Keratinocyte (primary cell): ENCODE measurements around the gene SLC6A9. TPM values are rescaled to one million over a fixed set of nuclear protein-coding genes. Genes with fewer than 3 reads are reported as not detected.
A peak's percentile ranks its signal among the peaks of the same experiment; 100 is the strongest.

ENCODE experiments used
- DNase-seq: peaks from one replicate; pipeline ENCODE4 v3.0.0-alpha.2; 2011; ENCODE audit warnings: low read depth, missing footprints, low spot score
- FAIRE-seq: peaks from 2 replicates; lab custom pipeline; 2011; peaks lifted over from hg19 to GRCh38; lab: Jason Lieb, UNC
- H2AFZ ChIP-seq: 2 replicates; pipeline ENCODE4 v1.6.0; 2012; ENCODE audit warnings: low read length, control low read depth, inconsistent platforms; ENCODE audit not compliant: control insufficient read depth
- H3K27ac ChIP-seq: 2 replicates; pipeline ENCODE4 v1.5.1; 2011; ENCODE audit warnings: low read length; ENCODE audit not compliant: control insufficient read depth, insufficient read depth
- H3K27me3 ChIP-seq: 3 replicates; pipeline ENCODE4 v1.6.0; 2011; ENCODE audit warnings: low read length; ENCODE audit not compliant: control insufficient read depth, insufficient read depth; ENCODE audit errors: extremely low read depth
- H3K36me3 ChIP-seq, 2 experiments: 2 replicates in 1 of 2; 3 replicates in 1 of 2; pipeline ENCODE4 v1.5.1; 2011; ENCODE audit warnings: low read length in 2 of 2, mild to moderate bottlenecking in 1 of 2; ENCODE audit not compliant: control insufficient read depth in 2 of 2, insufficient read depth in 2 of 2; ENCODE audit errors: extremely low read depth in 1 of 2
- H3K4me1 ChIP-seq: 3 replicates; pipeline ENCODE4 v1.5.1; 2011; ENCODE audit warnings: low read length; ENCODE audit not compliant: control insufficient read depth, insufficient read depth; ENCODE audit errors: extremely low read depth
- H3K4me2 ChIP-seq: 3 replicates; pipeline ENCODE4 v1.6.0; 2011; ENCODE audit warnings: low read depth, low read length; ENCODE audit not compliant: control insufficient read depth, insufficient read depth; ENCODE audit errors: extremely low read depth
- H3K4me3 ChIP-seq, 3 experiments: fragments of 200-600 bp in 1 of 3; sonication (generic) in 1 of 3; 2 replicates in 2 of 3; 3 replicates in 1 of 3; pipeline ENCODE4 v1.5.1; 2011 to 2016; ENCODE audit warnings: low read length in 3 of 3, mild to moderate bottlenecking in 3 of 3, control low read depth in 2 of 3, inconsistent platforms in 1 of 3, low read depth in 1 of 3, mixed read lengths in 1 of 3, mixed run types in 1 of 3, moderate library complexity in 1 of 3; ENCODE audit not compliant: control insufficient read depth in 2 of 3, insufficient read depth in 2 of 3; ENCODE audit errors: extremely low read depth in 1 of 3
- H3K79me2 ChIP-seq: 2 replicates; pipeline ENCODE4 v1.6.0; 2012; ENCODE audit warnings: low read length; ENCODE audit not compliant: control insufficient read depth, insufficient read depth
- H3K9ac ChIP-seq: 3 replicates; pipeline ENCODE4 v1.6.0; 2011; ENCODE audit warnings: low read length; ENCODE audit not compliant: control insufficient read depth, insufficient read depth; ENCODE audit errors: extremely low read depth
- H3K9me1 ChIP-seq: 3 replicates; pipeline ENCODE4 v1.6.0; 2011; ENCODE audit warnings: low read length; ENCODE audit not compliant: control insufficient read depth, insufficient read depth; ENCODE audit errors: extremely low read depth
- H3K9me3 ChIP-seq: 2 replicates; pipeline ENCODE4 v1.5.1; 2012; ENCODE audit warnings: low read depth, low read length; ENCODE audit not compliant: control insufficient read depth
- H4K20me1 ChIP-seq: 3 replicates; pipeline ENCODE4 v1.6.0; 2011; ENCODE audit warnings: low read length; ENCODE audit not compliant: control insufficient read depth, insufficient read depth; ENCODE audit errors: extremely low read depth
- CTCF ChIP-seq, 3 experiments: IDR thresholded peaks in 1 of 3; conservative IDR thresholded peaks in 1 of 3; optimal IDR thresholded peaks in 1 of 3; 2 replicates in 2 of 3; 3 replicates in 1 of 3; pipeline versions ENCODE3 to v1.5.1; 2011; ENCODE audit warnings: low read length in 3 of 3, mild to moderate bottlenecking in 3 of 3, moderate library complexity in 2 of 3, control low read depth in 1 of 3, inconsistent platforms in 1 of 3; ENCODE audit not compliant: insufficient read depth in 2 of 3; ENCODE audit errors: extremely low read depth in 1 of 3
- EZH2 ChIP-seq: IDR thresholded peaks from one replicate; pipeline ENCODE4 v1.6.1; 2012; ENCODE audit warnings: inconsistent platforms, mild to moderate bottlenecking, low read length, moderate library complexity
- dilution Hi-C: fragments of 300-500 bp; cut with MboI; formaldehyde crosslinking; loops from one replicate; pipeline ENCODE4 v1.7.0; 2020; ENCODE audit warnings: low sequenced_read_pairs; ENCODE audit not compliant: extremely low pct_ligation_motif_present
- polyA plus RNA-seq, 5 experiments: library from polyadenylated mRNA; depleted of rRNA in 3 of 5; stranded (reverse) in 3 of 5; stranded (forward) in 1 of 5; unstranded in 1 of 5; fragments of >200 nt; gene quantifications; 1 replicate in 1 of 5; 2 replicates in 3 of 5; 3 replicates in 1 of 5; pipeline versions ENCODE4 v1.2.1 to v1.2.3, GENCODE V29; 2011 to 2012; ENCODE audit warnings: missing spikeins in 2 of 5, low read depth in 1 of 5, low replicate concordance in 1 of 5

Gene SLC6A9
- polyA plus RNA-seq, 1 donor (not counting 4 experiments of a cell fraction or from before 2014, with no cell fraction given) = 5.3 TPM

GRCh38 chr1:43973981-43974442, 57.2 kb downstream of the SLC6A9 start:
- Histone ChIP-seq H3K9me1 (peaks cover 5% of the 10 kb centered on the region), H3K9me3 (no peaks in the 10 kb centered on the region), H3K27ac (peak overlapping the region; percentile 74), H3K4me3 (peak overlapping the region; percentile 90 to 99 (median 93)), H2AFZ (peak overlapping the region; percentile 85), H3K4me2 (peak overlapping the region; percentile 95), H3K9ac (peak overlapping the region; percentile 87), H4K20me1 (no peaks in the 10 kb centered on the region), H3K36me3 (peaks cover 30 to 32% of the 10 kb centered on the region in 2 experiments), H3K4me1 (peaks cover 40% of the 10 kb centered on the region), H3K79me2 (peaks cover 46% of the 10 kb centered on the region), H3K27me3 (no peaks in the 10 kb centered on the region)
- dilution Hi-C loops = no loop called here
- no peak for FAIRE-seq
- no peak for TF ChIP-seq CTCF (optimal IDR thresholded peaks at IDR 0.05 in 1 of 3, IDR thresholded peaks at IDR 0.05 in 1 of 3, conservative IDR thresholded peaks at IDR 0.05 in 1 of 3; ENCODE audit: extremely low read depth in 1 of 3, insufficient read depth in 2 of 3, low read length in 3 of 3)
- DNase-seq = no peak

GRCh38 chr1:43971336-43971980, 59.8 kb downstream of the SLC6A9 start:
- H3K79me2 ChIP-seq = peaks cover 34% of the 10 kb centered on the region
- no peak overlapping the region for H2AFZ ChIP-seq
- peaks cover 5% of the 10 kb centered on the region for H3K9me1 ChIP-seq
- no peak for FAIRE-seq
- TF ChIP-seq EZH2 = no peak
- TF ChIP-seq CTCF (optimal IDR thresholded peaks at IDR 0.05 in 1 of 3, IDR thresholded peaks at IDR 0.05 in 1 of 3, conservative IDR thresholded peaks at IDR 0.05 in 1 of 3; ENCODE audit: extremely low read depth in 1 of 3, insufficient read depth in 2 of 3, low read length in 3 of 3) = no peak
- peaks cover 22 to 32% of the 10 kb centered on the region in 2 experiments for H3K36me3 ChIP-seq
- H3K9me3 ChIP-seq = no peaks in the 10 kb centered on the region
- H4K20me1 ChIP-seq = no peaks in the 10 kb centered on the region
- H3K4me2 ChIP-seq = peak overlapping the region; percentile 85
- no peak overlapping the region for H3K9ac ChIP-seq
- peaks cover 26% of the 10 kb centered on the region for H3K4me1 ChIP-seq
- H3K4me3 ChIP-seq = no peak overlapping the region
- no peaks in the 10 kb centered on the region for H3K27me3 ChIP-seq
- H3K27ac ChIP-seq = peak overlapping the region; percentile 3
- dilution Hi-C loops = no loop called here
- no peak for DNase-seq
